Activated CD4-positive, alpha-beta T cell treated with anti-CD3 and anti-CD28 coated beads, Interleukin-2, amount 50 U/mL, for 24 hours (primary cell): ENCODE measurements around the gene HOOK2.
"Not testable (repeated sequence)": the region's sequence is repeated elsewhere in the genome, so short reads cannot be mapped to it uniquely, and the experiment has no call there.

Experiments
- DNase-seq, 2 donors: peaks; one replicate each; pipeline ENCODE4 v3.0.0-alpha.2; 2020; ENCODE audit warnings: low read depth in 1 of 2, low spot score in 1 of 2

Gene HOOK2

GRCh38 chr19:12754465-12755196 is 20.7 kb downstream of the HOOK2 start:
- no peak for DNase-seq

GRCh38 chr19:12752056-12752781 is 23.1 kb downstream of the HOOK2 start:
- DNase-seq = no peak

- DNase-seq = no peak
Observed at GRCh38 chr19:12751635-12752034, 23.7 kb downstream of the HOOK2 start, which contains the start of gene BEST2. BEST2 (plus strand) TSS chr19:12751791; CDS start chr19:12752593, 802 bp downstream.

- no peak for DNase-seq
Observed at GRCh38 chr19:12750851-12751250, 24.5 kb downstream of the HOOK2 start.

GRCh38 chr19:12749938-12750521 is 25.3 kb downstream of the HOOK2 start:
- no peak for DNase-seq

- no peak for DNase-seq
Observed at GRCh38 chr19:12748489-12748888, 26.9 kb downstream of the HOOK2 start.

- no peak for DNase-seq
Observed at GRCh38 chr19:12745166-12745897, 30.0 kb downstream of the HOOK2 start.

GRCh38 chr19:12737835-12738351 is 37.5 kb downstream of the HOOK2 start:
- no peak for DNase-seq

- peak; percentile 56 to 79 for DNase-seq
Observed at GRCh38 chr19:12736995-12737834, 38.1 kb downstream of the HOOK2 start, which contains the start of gene GET3. GET3 (plus strand) TSS chr19:12737497; CDS start chr19:12737506, 9 bp downstream.

GRCh38 chr19:12733369-12734214 is 41.8 kb downstream of the HOOK2 start:
- DNase-seq = peak in 1 of 2 donors; percentile 52

GRCh38 chr19:12731337-12731736 is 44.0 kb downstream of the HOOK2 start:
- DNase-seq = no peak

GRCh38 chr19:12730064-12730463 is 45.3 kb downstream of the HOOK2 start:
- DNase-seq = no peak

- no peak for DNase-seq
Observed at GRCh38 chr19:12727745-12728433, 47.5 kb downstream of the HOOK2 start.

GRCh38 chr19:12726988-12727316 is 48.4 kb downstream of the HOOK2 start:
- no peak for DNase-seq

- not testable (repeated sequence) for DNase-seq
Observed at GRCh38 chr19:12725612-12726011, 49.7 kb downstream of the HOOK2 start.

- DNase-seq = peak; percentile 50 to 73
Observed at GRCh38 chr19:12723641-12724426, 51.5 kb downstream of the HOOK2 start, which contains the start of gene TNPO2. TNPO2 (minus strand) TSS chr19:12723932; CDS start chr19:12720977, 2,955 bp downstream.

GRCh38 chr19:12723381-12723640 is 52.0 kb downstream of the HOOK2 start:
- no peak for DNase-seq
